Activated CD8-positive, alpha-beta memory T cell treated with anti-CD3 and anti-CD28 coated beads, Interleukin-2, amount 50 U/mL, for 48 hours (primary cell): ENCODE results near the gene SNAP47.

ENCODE experiments used
- DNase-seq: peaks from one replicate; pipeline ENCODE4 v3.0.0-alpha.2; 2020

The SNAP47 gene

DNA sequence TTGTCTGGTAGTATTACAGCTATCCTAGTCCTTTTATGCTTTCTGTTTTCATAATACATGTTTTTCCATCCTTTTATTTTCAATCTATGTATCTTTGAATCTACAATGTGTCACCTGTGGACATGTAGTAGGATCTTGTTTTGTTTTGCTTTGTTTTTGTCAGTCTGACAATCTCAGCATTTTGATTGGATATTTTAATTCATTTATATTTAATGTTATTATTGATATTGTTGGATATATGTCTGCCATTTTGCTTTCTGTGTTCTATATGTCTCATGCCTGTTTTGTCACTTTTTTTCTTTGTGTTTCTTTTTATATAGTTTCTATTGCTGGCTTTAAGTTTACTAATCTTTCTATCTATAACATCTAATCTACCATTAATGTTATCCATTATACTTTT lies 68.7 kb downstream of the SNAP47 start:
- no peak for DNase-seq

DNA sequence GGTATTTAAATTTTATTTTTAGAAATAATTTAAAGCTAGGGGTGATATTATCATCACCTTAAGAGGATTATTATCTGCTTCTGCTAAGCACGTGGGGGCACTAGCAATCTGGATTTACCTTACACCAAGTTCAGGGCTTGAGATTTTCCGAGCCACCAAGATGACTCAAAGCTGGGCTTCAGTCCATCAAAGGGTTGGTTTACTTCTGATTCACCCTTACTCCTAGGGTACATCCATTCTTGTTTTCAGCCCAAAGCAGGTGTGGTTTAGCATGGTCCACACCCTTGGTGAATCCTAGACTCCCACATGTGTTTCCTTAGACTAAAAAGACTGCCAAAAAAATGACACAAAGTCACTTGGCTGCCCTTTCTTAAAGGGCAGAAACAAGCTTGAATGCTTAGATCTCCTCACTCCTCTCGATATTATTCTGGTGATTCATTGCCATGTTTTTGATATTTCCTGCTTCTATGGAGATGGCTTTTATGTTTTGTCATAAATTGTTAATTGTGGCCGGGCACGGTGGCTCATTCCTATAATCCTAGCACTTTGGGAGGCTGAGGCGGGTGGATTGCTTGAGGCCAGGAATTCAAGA lies 70.5 kb downstream of the SNAP47 start:
- no peak for DNase-seq

DNA sequence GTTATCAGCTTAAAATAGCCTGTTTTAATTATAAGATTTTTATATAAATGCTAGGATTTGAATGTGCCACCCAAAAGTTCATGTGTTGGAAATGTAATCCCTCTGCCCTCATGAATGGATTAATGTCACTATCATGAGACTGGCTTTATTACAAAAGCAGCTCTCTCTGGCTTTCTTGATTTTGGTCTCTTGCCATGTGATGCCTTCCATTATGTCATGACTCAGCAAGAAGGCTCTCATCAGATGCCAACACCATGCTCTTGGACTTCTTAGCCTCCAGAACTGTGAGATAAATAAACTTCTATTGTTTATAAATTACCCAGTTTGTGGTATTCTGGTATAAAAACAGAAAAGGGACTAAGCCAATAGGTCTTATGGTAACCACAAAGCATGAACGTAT lies 73.3 kb downstream of the SNAP47 start:
- DNase-seq = no peak

DNA sequence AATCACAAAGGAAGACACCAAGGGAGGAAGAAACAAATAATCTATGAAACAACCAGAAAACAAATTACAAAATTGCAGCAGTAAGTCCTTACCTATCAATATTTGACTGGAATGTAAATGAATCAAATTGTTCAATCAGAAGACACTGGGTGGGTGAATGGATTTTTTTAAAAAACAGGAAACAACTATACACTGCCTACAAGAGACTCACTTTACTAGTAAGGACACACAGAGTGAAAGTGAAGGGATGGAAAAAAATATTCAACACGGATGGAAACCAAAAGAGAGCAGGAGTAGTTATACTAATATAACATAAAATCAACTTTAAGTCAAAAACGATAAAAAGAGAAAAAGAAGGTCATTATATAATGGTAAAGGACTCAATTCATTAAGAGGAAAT lies 73.8 kb downstream of the SNAP47 start:
- DNase-seq = no peak

DNA sequence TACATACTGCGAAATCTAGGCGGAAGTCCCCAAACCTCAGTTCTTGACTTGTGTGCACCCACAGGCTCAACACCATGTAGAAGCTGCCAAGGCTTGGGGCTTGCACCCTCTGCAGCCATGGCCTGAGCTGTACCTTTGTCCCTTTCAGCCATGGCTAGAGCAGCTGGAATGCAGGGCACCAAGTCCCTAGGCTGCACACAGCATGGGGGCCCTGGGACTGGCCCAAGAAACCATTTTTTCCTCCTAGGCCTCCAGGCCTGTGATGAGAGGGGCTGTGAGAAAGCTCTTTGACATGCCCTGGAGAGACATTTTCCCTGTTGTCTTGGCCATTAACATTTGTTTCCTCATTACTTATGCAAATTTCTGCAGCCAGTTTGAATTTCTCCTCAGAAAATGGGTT lies 78.7 kb downstream of the SNAP47 start:
- DNase-seq = no peak

DNA sequence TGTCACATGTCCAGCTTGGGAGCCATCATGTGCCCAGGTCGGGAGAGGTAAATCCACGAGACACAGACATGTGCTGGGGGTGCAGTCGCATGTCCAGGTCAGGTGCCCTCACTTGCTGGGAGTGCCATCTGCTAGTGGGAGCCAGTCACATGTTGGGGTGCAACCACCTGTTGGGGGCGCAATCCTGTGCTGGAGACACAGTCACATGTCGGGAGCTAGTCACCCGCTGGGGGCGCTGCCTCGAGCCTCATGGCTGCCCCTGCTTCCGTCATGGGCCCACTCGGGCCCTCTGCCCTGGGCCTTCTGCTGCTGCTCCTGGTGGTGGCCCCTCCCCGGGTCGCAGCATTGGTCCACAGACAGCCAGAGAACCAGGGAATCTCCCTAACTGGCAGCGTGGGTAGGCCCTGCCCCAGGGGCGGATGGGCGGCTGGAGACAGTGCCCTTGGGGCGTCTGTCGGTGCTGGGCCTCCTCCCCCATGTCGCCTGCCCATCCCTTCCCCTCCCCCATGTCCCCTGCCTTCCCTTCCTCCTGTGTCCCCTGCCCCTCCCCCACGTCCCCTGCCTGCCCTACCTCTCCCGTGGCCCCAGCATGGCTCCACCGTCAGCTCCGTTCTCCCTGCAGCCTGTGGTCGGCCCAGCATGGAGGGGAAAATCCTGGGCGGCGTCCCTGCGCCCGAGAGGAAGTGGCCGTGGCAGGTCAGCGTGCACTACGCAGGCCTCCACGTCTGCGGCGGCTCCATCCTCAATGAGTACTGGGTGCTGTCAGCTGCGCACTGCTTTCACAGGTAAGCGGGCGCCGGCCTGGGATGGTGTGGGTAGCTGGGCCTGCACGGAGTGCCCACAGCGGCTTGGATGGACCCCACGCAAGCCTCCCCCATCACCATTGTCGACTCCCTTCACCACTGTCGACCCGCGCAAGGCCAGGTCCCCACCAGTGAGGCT lies 80.5 kb downstream of the SNAP47 start, which contains the start of gene PRSS38:
Gene PRSS38, plus strand, starts transcription at position 208 of the 942 bp plus-strand sequence. Its CDS starts 42 bp downstream, at position 250.
- DNase-seq = no peak

DNA sequence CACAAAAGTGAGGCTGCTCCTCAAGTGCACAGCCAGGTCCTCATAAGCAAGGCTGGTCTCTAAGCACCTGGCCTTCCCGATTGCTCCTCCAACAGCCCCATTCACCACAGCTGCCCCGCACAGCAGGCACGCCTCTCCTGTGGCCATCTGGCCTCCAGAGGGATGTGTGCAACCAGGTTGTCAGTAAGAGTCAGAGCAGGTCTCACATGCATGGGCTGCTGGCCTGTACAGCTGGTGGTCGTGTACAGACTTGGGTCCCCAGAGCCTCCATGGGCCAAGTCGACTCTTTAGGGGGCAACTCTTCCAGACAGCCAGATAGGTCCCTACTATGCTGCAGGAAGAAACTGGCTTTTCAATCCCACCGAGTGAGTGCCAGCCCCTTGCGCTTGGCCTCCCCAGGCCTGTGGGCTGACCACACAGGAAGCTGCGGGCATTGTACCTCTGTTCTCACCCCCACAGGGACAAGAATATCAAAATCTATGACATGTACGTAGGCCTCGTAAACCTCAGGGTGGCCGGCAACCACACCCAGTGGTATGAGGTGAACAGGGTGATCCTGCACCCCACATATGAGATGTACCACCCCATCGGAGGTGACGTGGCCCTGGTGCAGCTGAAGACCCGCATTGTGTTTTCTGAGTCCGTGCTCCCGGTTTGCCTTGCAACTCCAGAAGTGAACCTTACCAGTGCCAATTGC lies 81.7 kb downstream of the SNAP47 start:
- DNase-seq = no peak

DNA sequence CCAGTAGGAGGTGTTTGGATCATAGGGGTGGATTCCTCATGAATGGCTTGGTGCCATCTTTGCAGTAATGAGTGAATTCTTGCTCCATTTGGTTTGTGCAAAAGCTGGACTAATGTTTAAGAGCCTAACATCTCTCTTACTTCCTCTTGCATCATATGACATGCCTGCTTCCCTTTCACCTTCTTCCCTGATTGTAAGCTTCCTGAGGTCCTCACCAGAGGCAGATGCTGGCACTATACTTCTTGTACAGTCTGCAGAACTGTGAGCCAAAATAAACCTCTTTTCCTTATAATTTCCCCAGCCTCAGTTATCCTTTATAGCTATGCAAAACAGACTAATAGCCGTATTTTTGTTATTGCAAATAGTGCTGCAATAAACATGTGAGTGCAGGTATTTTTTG lies 88.3 kb downstream of the SNAP47 start:
- no peak for DNase-seq

DNA sequence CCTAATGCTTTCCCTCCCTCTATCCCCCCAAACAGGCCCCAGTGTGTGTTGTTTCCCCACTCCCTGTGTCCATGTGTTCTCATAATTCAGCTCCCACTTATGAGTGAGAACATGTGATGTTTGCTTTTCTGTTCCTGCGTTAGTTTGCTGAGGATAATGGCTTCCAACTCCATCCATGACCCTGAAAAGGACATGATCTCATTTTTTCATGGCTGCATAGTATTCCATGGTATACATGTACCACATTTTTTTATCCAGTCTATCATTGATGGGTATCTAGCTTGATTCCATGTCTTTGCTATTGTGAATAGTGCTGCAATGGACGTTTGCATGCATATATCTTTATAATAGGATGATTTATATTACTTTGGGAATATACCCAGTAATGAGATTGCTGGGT lies 89.0 kb downstream of the SNAP47 start:
- DNase-seq = no peak

DNA sequence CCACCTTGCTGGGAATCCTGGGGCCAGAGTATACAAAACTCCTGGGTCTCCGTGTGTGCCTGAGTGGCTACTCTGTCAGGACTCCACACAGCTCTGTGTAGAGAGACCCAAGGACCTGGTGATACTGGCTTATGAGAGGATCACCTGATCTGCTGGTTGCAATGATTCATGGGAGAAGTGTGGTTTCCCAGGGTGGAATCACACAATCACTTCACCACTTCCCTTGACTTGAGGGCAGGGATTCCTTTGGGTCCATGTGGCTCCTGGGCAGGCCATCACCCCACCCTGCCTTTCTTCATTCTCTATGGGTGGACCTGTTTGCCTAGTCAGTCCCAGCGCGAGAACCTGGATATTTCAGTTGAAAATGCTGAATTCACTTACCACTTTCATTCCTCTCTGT lies 93.6 kb downstream of the SNAP47 start:
- DNase-seq = no peak
